CD14-positive monocyte (primary cell): ENCODE measurements around the gene CAPN8. TPM values are rescaled to one million over a fixed set of nuclear protein-coding genes. Genes with fewer than 3 reads are reported as not detected.

Experiments used
- DNase-seq, 3 donors: peaks; one replicate each; pipeline ENCODE4 v3.0.0-alpha.2; 2011 to 2022
- H2AFZ ChIP-seq: 2 replicates; pipeline ENCODE4 v1.6.0; 2012; ENCODE audit warnings: mild to moderate bottlenecking, low read depth, low read length, inconsistent platforms; ENCODE audit not compliant: insufficient read depth, poor library complexity, severe bottlenecking
- H3K27ac ChIP-seq, 2 donors: 1 replicate in 1 of 2; 2 replicates in 1 of 2; pipeline ENCODE4 v1.5.1; 2012 to 2013; ENCODE audit warnings: low read length in 2 of 2, control low read depth in 1 of 2, inconsistent platforms in 1 of 2, low read depth in 1 of 2, mild to moderate bottlenecking in 1 of 2
- H3K27me3 ChIP-seq, 2 donors: one replicate each; pipeline versions ENCODE4 v1.6.0 to v1.6.1; 2011 to 2013; ENCODE audit warnings: low read length in 2 of 2; ENCODE audit not compliant: control insufficient read depth in 2 of 2, insufficient read depth in 2 of 2
- H3K36me3 ChIP-seq, 2 donors: replicated peaks in 1 of 2; 1 replicate in 1 of 2; 2 replicates in 1 of 2; pipeline versions ENCODE4 v1.5.1 to v1.6.1; 2012 to 2013; ENCODE audit warnings: low read length in 2 of 2, control low read depth in 1 of 2, inconsistent platforms in 1 of 2, mild to moderate bottlenecking in 1 of 2; ENCODE audit not compliant: insufficient read depth in 2 of 2, control insufficient read depth in 1 of 2
- H3K4me1 ChIP-seq, 2 donors: 1 replicate in 1 of 2; 2 replicates in 1 of 2; pipeline versions ENCODE4 v1.5.1 to v1.6.1; 2012 to 2013; ENCODE audit warnings: low read length in 2 of 2, control low read depth in 1 of 2, inconsistent platforms in 1 of 2, mild to moderate bottlenecking in 1 of 2, moderate library complexity in 1 of 2; ENCODE audit not compliant: insufficient read depth in 2 of 2, control insufficient read depth in 1 of 2
- H3K4me2 ChIP-seq: replicated peaks from 2 replicates; pipeline ENCODE3; 2012; ENCODE audit warnings: low read length, moderate library complexity, mild to moderate bottlenecking; ENCODE audit not compliant: poor library complexity, severe bottlenecking; ENCODE audit errors: extremely low read depth
- H3K4me3 ChIP-seq, 3 experiments: fragments of 200-600 bp in 1 of 3; sonication (generic) in 1 of 3; replicated peaks in 1 of 3; 1 replicate in 2 of 3; 2 replicates in 1 of 3; pipeline ENCODE4 v1.5.1; 2011 to 2013; ENCODE audit warnings: low read length in 3 of 3, mild to moderate bottlenecking in 3 of 3, control low read depth in 2 of 3, low read depth in 2 of 3, inconsistent platforms in 1 of 3, moderate library complexity in 1 of 3
- H3K79me2 ChIP-seq: 2 replicates; pipeline ENCODE4 v1.6.0; 2012; ENCODE audit warnings: mild to moderate bottlenecking, control low read depth, inconsistent platforms, low read length, moderate library complexity; ENCODE audit not compliant: insufficient read depth
- H3K9ac ChIP-seq: 2 replicates; pipeline ENCODE4 v1.6.0; 2017; ENCODE audit warnings: low read length, mild to moderate bottlenecking; ENCODE audit not compliant: insufficient read depth, poor library complexity, severe bottlenecking
- H3K9me3 ChIP-seq, 2 donors: replicated peaks in 1 of 2; 1 replicate in 1 of 2; 2 replicates in 1 of 2; pipeline versions ENCODE4 v1.5.1 to v1.6.1; 2012 to 2013; ENCODE audit warnings: low read length in 2 of 2, control low read depth in 1 of 2; ENCODE audit not compliant: control insufficient read depth in 1 of 2, insufficient read depth in 1 of 2
- H4K20me1 ChIP-seq: 2 replicates; pipeline ENCODE4 v1.6.0; 2012; ENCODE audit warnings: mild to moderate bottlenecking, low read length, control low read depth, moderate library complexity; ENCODE audit not compliant: insufficient read depth
- H3K27ac Mint-ChIP-seq, 7 donors: one replicate each; pipeline ENCODE4 v1.8.0; 2020; ENCODE audit warnings: mild to moderate bottlenecking in 7 of 7, mixed read lengths in 7 of 7, moderate library complexity in 6 of 7, inconsistent platforms in 2 of 7
- H3K27me3 Mint-ChIP-seq, 3 donors: one replicate each; pipeline ENCODE4 v1.8.0; 2021 to 2022; ENCODE audit warnings: low read depth in 3 of 3, mild to moderate bottlenecking in 3 of 3, mixed read lengths in 3 of 3, moderate library complexity in 3 of 3, inconsistent platforms in 1 of 3
- H3K36me3 Mint-ChIP-seq, 2 donors: one replicate each; pipeline ENCODE4 v1.8.0; 2020; ENCODE audit warnings: mixed read lengths in 2 of 2, inconsistent platforms in 1 of 2, mild to moderate bottlenecking in 1 of 2
- H3K4me1 Mint-ChIP-seq: one replicate; pipeline ENCODE4 v1.8.0; 2020; ENCODE audit warnings: mild to moderate bottlenecking, mixed read lengths
- H3K4me3 Mint-ChIP-seq, 2 donors: one replicate each; pipeline ENCODE4 v1.8.0; 2020; ENCODE audit warnings: mild to moderate bottlenecking in 2 of 2, mixed read lengths in 2 of 2, moderate library complexity in 1 of 2
- H3K9me3 Mint-ChIP-seq, 7 donors: one replicate each; pipeline ENCODE4 v1.8.0; 2020 to 2022; ENCODE audit warnings: mixed read lengths in 7 of 7, mild to moderate bottlenecking in 6 of 7, moderate library complexity in 6 of 7, inconsistent platforms in 2 of 7
- CTCF ChIP-seq: fragments of 200-600 bp; IDR thresholded peaks from one replicate; pipeline ENCODE4 v1.8.0; 2022; ENCODE audit warnings: antibody characterized with exemption, mild to moderate bottlenecking
- WGBS: methylation state at CpG from one replicate; pipeline ENCODE4 v1.1.5; 2013; ENCODE audit warnings: missing lambda C conversion rate; ENCODE audit not compliant: insufficient coverage; 5-methylcytosine and 5-hydroxymethylcytosine counted together
- intact Hi-C, 2 donors: fragments of 100-400 bp; cut with micrococcal nuclease; formaldehyde crosslinking; loops; one replicate each; pipeline versions ENCODE4 v1.15.0 to v1.15.1; 2023
- polyA plus RNA-seq, 3 donors: library from polyadenylated mRNA; depleted of rRNA in 1 of 3; unstranded in 2 of 3; stranded (reverse) in 1 of 3; fragments of 300-500 nt in 2 of 3; fragments of >200 nt in 1 of 3; fragmentation: Illumina TruSeq in 2 of 3; gene quantifications; 1 replicate in 2 of 3; 2 replicates in 1 of 3; pipeline ENCODE4 v1.2.3, GENCODE V29; 2012 to 2021

The CAPN8 gene
- polyA plus RNA-seq, 3 donors: 0.40 TPM; not detected in 2

GRCh38 chr1:223684488-223684792, 18.9 kb upstream of the CAPN8 start:
- DNase-seq: no peak
- no peak for TF ChIP-seq CTCF
- Histone ChIP-seq H4K20me1 (no peaks in the 10 kb centered on the region), H3K9me3 (no peaks in the 10 kb centered on the region), H3K4me2 (no peak overlapping the region), H3K27me3 (peaks cover 0 to 3% of the 10 kb centered on the region in 2 donors), H3K27ac (no peak overlapping the region), H3K36me3 (no peaks in the 10 kb centered on the region), H3K4me3 (no peak overlapping the region), H3K9ac (no peak overlapping the region), H3K4me1 (peaks cover 1 to 5% of the 10 kb centered on the region in 2 donors), H3K79me2 (no peaks in the 10 kb centered on the region), H2AFZ (no peak overlapping the region)
- H3K27ac Mint-ChIP-seq: no peak overlapping the region
- H3K36me3 Mint-ChIP-seq: no peaks in the 10 kb centered on the region
- WGBS: 100% methylated on average over 2 of the region's 3 CpGs
- H3K4me3 Mint-ChIP-seq: no peak overlapping the region
- H3K27me3 Mint-ChIP-seq: peaks cover 7 to 16% (median 12%) of the 10 kb centered on the region in 3 donors
- intact Hi-C loops: loop anchor here in 1 of 2 donors (10.0 kb wide), 1 partner anchor 560 kb away; no protein-coding TSS in a partner anchor
- peaks cover 0 to 6% (median 2%) of the 10 kb centered on the region in 7 donors for H3K9me3 Mint-ChIP-seq
- H3K4me1 Mint-ChIP-seq: peaks cover under 1% of the 10 kb centered on the region

GRCh38 chr1:223683586-223684487, 18.3 kb upstream of the CAPN8 start:
- no peak overlapping the region for H3K4me2 ChIP-seq
- DNase-seq: peak in 1 of 3 donors; percentile 34
- no peak overlapping the region for H3K27ac ChIP-seq
- peaks cover 7 to 11% of the 10 kb centered on the region in 2 donors for H3K4me1 ChIP-seq
- TF ChIP-seq CTCF: peak; percentile 59
- Mint-ChIP-seq H3K4me3 (no peak overlapping the region), H3K9me3 (peaks cover 0 to 6% (median 2%) of the 10 kb centered on the region in 7 donors), H3K27me3 (peaks cover 7 to 16% (median 10%) of the 10 kb centered on the region in 3 donors), H3K36me3 (no peaks in the 10 kb centered on the region), H3K27ac (no peak overlapping the region), H3K4me1 (peaks cover 7% of the 10 kb centered on the region)
- no peak overlapping the region for H2AFZ ChIP-seq
- H4K20me1 ChIP-seq: no peaks in the 10 kb centered on the region
- no peaks in the 10 kb centered on the region for H3K36me3 ChIP-seq
- H3K9me3 ChIP-seq: no peaks in the 10 kb centered on the region
- peaks cover 0 to 3% of the 10 kb centered on the region in 2 donors for H3K27me3 ChIP-seq
- WGBS: 73% methylated on average over 8 of the region's 9 CpGs
- H3K9ac ChIP-seq: no peak overlapping the region
- H3K79me2 ChIP-seq: no peaks in the 10 kb centered on the region
- H3K4me3 ChIP-seq: no peak overlapping the region
- intact Hi-C loops: loop anchor here in 1 of 2 donors (10.0 kb wide), 1 partner anchor 559 kb away; no protein-coding TSS in a partner anchor
